ENCODE results near the gene ZNF497. TPM values are rescaled to one million over a fixed set of nuclear protein-coding genes. Genes with fewer than 3 reads are reported as not detected.
"Not testable (repeated sequence)": the region's sequence is repeated elsewhere in the genome, so short reads cannot be mapped to it uniquely, and the experiment has no call there.

ZNF497 gene
- total and polyA plus RNA-seq, 2 of the 8 experiments (the other 6 are each of a cell fraction or from before 2014, with no cell fraction given) = 0.93 to 1.4 TPM

DNA sequence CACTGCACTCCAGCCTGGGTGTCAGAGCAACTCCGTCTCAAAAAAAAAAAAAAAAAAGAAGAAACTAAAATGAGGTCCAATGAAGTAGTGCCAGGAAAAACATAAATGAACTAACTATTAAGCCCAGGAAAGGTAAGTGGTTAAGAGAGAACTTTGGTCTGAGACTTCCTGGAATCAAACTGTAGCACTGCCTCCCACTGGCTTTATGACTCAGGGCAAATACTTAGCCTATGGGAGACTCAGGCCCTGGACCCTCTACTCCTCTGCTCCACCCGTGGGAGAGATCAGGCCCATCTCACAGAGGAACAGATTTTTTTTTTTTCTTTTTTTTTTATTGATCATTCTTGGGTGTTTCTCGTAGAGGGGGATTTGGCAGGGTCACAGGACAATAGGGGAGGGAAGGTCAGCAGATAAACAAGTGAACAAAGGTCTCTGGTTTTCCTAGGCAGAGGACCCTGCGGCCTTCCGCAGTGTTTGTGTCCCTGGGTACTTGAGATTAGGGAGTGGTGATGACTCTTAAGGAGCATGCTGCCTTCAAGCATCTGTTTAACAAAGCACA lies 41.4 kb upstream of the ZNF497 start:
- not testable (repeated sequence) for H4K5ac ChIP-seq (ENCODE audit: insufficient read length, low read depth, low read length); H2AK5ac ChIP-seq (ENCODE audit: low read depth, low read length); H3K27me3 ChIP-seq (replicated peaks in 1 of 4; ENCODE audit: control insufficient read depth in 3 of 4, extremely low read depth in 1 of 4, insufficient read depth in 3 of 4, low read length in 3 of 4); H3K4ac ChIP-seq (replicated peaks; ENCODE audit: insufficient read length, low read depth, low read length); H3K4me3 ChIP-seq (ENCODE audit: extremely low read depth in 1 of 4, insufficient read depth in 2 of 4, low read depth in 3 of 4, low read length in 4 of 4); DNase-seq (ENCODE audit: low read depth in 1 of 2, low spot score in 2 of 2); H2BK120ac ChIP-seq (replicated peaks; ENCODE audit: low read depth, low read length); H3K18ac ChIP-seq (ENCODE audit: extremely low read depth, low read length); H2BK5ac ChIP-seq (ENCODE audit: low read depth, low read length); FAIRE-seq; H2BK20ac ChIP-seq (ENCODE audit: low read length); H3K27ac ChIP-seq (ENCODE audit: low read depth, low read length); H3K79me1 ChIP-seq (ENCODE audit: low read depth, low read length); H4K20me1 ChIP-seq (replicated peaks in 1 of 2; ENCODE audit: control insufficient read depth in 1 of 2, insufficient read depth in 2 of 2, low read length in 2 of 2); H2BK12ac ChIP-seq (ENCODE audit: low read depth, low read length); H2BK15ac ChIP-seq (ENCODE audit: low read length); H3K56ac ChIP-seq (replicated peaks; ENCODE audit: insufficient read length, low read depth, low read length); H2AFZ ChIP-seq (ENCODE audit: low read length); H4K8ac ChIP-seq (ENCODE audit: extremely low read depth, insufficient read depth, low read length); H3K79me2 ChIP-seq (ENCODE audit: control insufficient read depth in 1 of 2, insufficient read depth in 2 of 2, low read length in 2 of 2); H3K36me3 ChIP-seq (ENCODE audit: control insufficient read depth in 2 of 4, insufficient read depth in 4 of 4, low read length in 3 of 4); H4K91ac ChIP-seq (replicated peaks; ENCODE audit: insufficient read length, low read length); H3K14ac ChIP-seq (ENCODE audit: insufficient read length); H3K23ac ChIP-seq (ENCODE audit: insufficient read length); H3K9me3 ChIP-seq (ENCODE audit: insufficient read depth in 2 of 2, low read depth in 1 of 2, low read length in 1 of 2); H3K9ac ChIP-seq (replicated peaks in 1 of 4; ENCODE audit: extremely low read depth in 1 of 4, low read depth in 3 of 4, low read length in 3 of 4); H3K4me2 ChIP-seq (ENCODE audit: insufficient read depth in 1 of 2, low read depth in 2 of 2, low read length in 2 of 2)
- H3K4me1 ChIP-seq (replicated peaks in 1 of 4; ENCODE audit: control insufficient read depth in 3 of 4, insufficient read depth in 4 of 4, low read length in 3 of 4) = peaks cover 0 to 22% (median 11%) of the 10 kb centered on the region in 4 experiments; a peak in 5 of 7 replicates
- ChIA-PET CTCF (ENCODE audit: partially characterized antibody) (interaction anchor here (0.7 kb wide), 1 partner anchor 123 kb away, joined by 3 read pairs; no protein-coding TSS in a partner anchor), POLR2A (ENCODE audit: partially characterized antibody) (interaction anchor here (1.5 kb wide), 1 partner anchor 10 kb away, joined by 4 read pairs; no protein-coding TSS in a partner anchor)
- WGBS, 2 experiments (ENCODE audit: extremely low coverage in 1 of 2, insufficient coverage in 1 of 2, insufficient read length in 1 of 2, insufficient replicate concordance in 2 of 2, low coverage in 1 of 2, low lambda C conversion rate in 2 of 2, missing lambda C conversion rate in 1 of 2) = 100% methylated on average over 1 of the region's 5 CpGs; no CpG with 5 or more reads in 1 of the 2 experiments
- peaks cover 18% of the 10 kb centered on the region for H3K23me2 ChIP-seq (ENCODE audit: low read depth, low read length)

Data from H1 (cell line).